GM10266 (cell line): ENCODE data around the gene PNMA8B.
"Not testable (repeated sequence)": the region's sequence is repeated elsewhere in the genome, so short reads cannot be mapped to it uniquely, and the experiment has no call there.

ENCODE experiments used
- DNase-seq: peaks from one replicate; pipeline ENCODE4 v3.0.0; 2012; ENCODE audit errors: extremely low spot score
- CTCF ChIP-seq: IDR thresholded peaks from 2 replicates; pipeline ENCODE4 v1.5.1; 2012; ENCODE audit warnings: mild to moderate bottlenecking, low read depth; ENCODE audit not compliant: control insufficient read depth, insufficient read depth; ENCODE audit errors: missing control alignments

PNMA8B gene

GRCh38 chr19:46513461-46514236 lies 18.0 kb upstream of the PNMA8B start:
- peak; percentile 84 for TF ChIP-seq CTCF
- DNase-seq: peak; percentile 80

- TF ChIP-seq CTCF: no peak
- no peak for DNase-seq
Measured at GRCh38 chr19:46511237-46511636, 15.6 kb upstream of the PNMA8B start.

- TF ChIP-seq CTCF: no peak
- DNase-seq: no peak
Measured at GRCh38 chr19:46508206-46508605, 12.5 kb upstream of the PNMA8B start.

DNA sequence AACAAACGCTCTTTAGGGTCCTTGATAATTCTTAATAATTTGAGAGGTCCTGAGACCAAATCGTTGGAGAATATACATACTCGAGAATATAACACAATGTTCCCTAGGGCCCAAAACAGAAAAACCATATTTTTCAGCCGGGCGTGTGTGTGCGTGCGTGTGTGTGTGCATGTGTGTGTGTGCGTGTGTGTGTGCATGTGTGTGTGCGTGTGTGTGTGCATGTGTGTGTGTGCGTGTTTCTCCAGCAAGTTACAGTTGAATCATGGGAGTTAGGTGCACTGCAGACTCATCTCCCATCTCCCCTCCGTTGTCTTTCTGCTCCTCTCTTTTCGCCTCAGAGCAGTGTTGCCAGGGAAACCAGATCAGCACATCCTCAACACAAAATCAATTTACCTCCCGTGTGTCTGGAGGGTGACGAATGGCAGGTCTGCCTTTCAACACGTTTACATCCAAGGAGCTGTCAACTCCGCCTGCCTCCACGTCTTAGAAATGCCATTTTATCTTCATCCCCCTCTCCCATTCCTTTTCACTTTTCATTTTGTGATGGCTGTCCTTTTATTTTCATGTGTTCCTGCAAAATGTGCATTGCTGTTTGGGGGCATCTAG lies 8.3 kb upstream of the PNMA8B start:
- no peak for TF ChIP-seq CTCF
- no peak for DNase-seq

GRCh38 chr19:46502891-46503290 lies 7.2 kb upstream of the PNMA8B start:
- no peak for DNase-seq
- no peak for TF ChIP-seq CTCF

- TF ChIP-seq CTCF: no peak
- DNase-seq: no peak
Measured at GRCh38 chr19:46499692-46500091, 4.0 kb upstream of the PNMA8B start.

- DNase-seq: no peak
- no peak for TF ChIP-seq CTCF
Measured at GRCh38 chr19:46497773-46498172, 2.1 kb upstream of the PNMA8B start.

DNA sequence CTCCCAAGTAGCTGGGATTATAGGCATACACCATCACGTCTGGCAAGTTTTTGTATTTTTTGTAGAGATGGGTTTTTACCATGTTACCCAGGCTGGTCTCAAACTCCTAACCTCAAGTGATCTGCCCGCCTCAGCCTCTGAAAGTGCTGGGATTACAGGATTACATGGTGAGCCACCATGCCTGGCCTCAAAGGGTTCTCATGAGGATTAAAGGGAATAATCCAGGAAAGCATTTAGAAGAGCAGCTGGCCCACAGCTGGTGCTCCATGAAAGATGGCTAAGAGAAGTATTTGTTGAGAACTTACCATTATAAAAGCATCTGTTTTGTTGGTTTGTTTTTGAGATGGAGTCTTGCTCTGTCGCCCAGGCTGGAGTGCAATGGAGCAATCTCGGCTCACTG lies 1.2 kb upstream of the PNMA8B start:
- not testable (repeated sequence) for DNase-seq
